Measurements from ENCODE around the gene DOCK10.

GRCh38 chr2:224908818-224909217 lies 133.4 kb downstream of the DOCK10 start:
- TF ChIP-seq CTCF (conservative IDR thresholded peaks at IDR 0.05 in 1 of 2, IDR thresholded peaks at IDR 0.05 in 1 of 2; ENCODE audit: low read depth in 1 of 2, low read length in 2 of 2) (no peak), EZH2 (IDR thresholded peaks at IDR 0.05; ENCODE audit: low read length, missing control alignments) (no peak)
